ENCODE data around the gene ZNF500.
"Not testable (repeated sequence)": the region's sequence is repeated elsewhere in the genome, so short reads cannot be mapped to it uniquely, and the experiment has no call there.

The ZNF500 gene

GRCh38 chr16:4795828-4796572 lies 29.0 kb upstream of the ZNF500 start:
- DNase-seq, result no peak

DNA sequence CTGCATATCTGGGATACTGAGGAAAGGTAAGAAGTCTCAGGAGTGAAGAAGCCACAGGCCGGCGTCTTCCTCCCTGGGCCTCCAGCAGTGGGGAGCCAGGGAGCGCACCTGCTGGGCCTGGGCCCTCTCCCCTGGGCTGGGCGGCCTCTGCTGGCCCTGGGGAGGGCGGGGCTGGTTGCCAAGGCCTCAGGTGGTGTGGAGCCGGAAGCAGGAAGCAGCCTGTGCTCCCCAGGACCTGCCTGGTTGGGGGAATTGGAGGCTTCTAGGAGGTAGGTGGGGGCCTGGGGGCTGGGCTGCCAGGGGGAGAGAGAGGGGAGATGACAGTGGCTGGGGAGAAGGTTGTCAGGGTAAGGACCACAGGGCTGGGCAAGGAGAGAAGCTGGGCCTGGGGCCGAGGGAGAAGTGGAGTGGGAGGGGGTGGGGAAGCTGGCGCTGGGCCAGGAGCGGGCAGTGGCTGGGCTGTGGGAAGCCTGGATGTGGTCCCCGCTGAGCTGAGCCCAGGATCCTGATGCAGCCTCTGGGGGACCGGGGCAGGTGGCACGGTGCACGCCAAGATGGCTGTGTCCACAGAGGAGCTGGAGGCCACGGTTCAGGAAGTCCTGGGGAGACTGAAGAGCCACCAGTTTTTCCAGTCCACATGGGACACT lies 28.3 kb upstream of the ZNF500 start, which contains the start of gene SMIM22:
TSS of gene SMIM22 (plus strand) at position 189 of the 647 bp plus-strand sequence. CDS start at position 555, 366 bp downstream.
- no peak for DNase-seq

DNA sequence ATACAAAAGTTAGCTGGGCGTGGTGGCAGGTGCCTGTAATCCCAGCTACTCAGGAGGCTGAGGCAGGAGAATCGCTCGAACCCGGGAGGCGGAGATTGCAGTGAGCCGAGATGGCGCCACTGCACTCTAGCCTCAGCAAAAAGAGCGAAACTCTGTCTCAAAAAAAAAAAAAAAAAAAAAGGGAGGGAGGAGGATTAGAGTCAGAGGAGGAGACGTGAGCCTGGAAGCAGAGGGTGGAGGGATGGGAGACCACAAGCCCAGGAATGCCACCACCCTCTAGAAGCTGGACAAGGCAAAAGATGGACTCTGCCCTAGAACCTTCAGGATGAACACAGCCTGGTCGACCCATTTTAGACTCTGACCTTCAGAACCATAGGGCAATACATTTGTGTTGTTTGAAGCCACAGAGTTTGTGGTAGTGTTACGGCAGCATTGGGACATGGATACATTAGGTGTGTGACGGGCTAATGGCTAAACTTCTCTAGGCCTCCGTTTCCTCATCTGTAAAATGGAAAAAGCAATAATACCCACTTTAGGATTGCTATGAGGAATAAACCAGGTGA lies 26.1 kb upstream of the ZNF500 start:
- no peak for DNase-seq

DNA sequence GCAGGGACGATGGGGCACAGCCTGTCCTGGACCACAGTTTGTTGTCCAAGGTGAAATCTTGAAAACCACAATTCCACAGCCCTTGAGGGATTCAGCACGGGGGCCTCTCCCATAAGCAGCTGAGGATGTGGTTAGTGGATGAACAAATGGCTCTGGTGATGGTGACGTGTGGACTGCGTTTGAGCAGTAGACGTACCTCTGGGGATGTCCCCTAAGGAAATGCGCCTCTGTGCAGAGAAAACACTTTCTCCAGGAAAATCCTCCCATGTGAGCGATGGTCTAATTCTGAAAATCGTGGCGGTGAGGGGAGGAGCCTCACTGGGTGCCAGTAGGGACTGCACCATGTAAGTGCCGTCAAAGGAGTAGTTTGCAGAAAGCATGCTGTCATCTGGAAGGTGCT lies 23.9 kb upstream of the ZNF500 start:
- no peak for DNase-seq

GRCh38 chr16:4790261-4790660 lies 23.3 kb upstream of the ZNF500 start:
- DNase-seq, result no peak

DNA sequence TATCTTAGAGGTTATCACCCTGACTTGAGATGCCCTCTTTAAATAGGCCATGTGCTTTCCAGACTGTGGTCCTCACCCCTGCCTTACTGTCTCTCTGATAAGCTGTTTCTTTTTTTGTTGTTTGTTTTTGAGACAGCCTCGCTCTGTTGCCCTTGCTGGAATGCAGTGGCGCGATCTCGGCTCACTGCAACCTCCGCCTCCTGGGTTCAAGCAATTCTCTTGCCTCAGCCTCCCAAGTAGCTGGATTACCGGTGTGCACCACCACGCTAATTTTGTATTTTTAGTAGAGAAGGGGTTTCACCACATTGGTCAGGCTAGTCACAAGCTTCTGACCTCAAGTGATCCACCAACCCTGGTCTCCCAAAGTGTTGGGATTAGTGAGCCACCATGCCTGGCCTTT lies 21.9 kb upstream of the ZNF500 start:
- no peak for DNase-seq

DNA sequence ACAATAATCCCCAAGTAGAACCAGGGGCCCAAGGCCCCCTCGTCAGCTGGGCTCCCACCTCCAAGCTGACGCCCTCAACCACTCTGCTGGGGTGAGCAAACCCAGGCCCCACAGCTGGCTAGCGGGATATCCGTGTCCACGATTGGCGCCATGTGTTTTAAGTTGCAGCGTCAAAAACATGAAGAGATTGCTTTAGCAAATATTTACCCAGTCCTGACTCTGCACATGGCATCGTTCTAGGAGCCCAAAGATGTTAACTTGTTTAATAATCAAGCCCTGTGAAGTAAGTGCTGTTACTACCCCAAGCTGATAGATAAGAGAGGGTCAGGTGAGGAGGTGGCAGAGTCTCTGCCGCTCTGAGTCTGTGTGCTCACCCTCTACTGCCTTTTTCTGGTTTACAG lies 21.5 kb upstream of the ZNF500 start:
- no peak for DNase-seq

DNA sequence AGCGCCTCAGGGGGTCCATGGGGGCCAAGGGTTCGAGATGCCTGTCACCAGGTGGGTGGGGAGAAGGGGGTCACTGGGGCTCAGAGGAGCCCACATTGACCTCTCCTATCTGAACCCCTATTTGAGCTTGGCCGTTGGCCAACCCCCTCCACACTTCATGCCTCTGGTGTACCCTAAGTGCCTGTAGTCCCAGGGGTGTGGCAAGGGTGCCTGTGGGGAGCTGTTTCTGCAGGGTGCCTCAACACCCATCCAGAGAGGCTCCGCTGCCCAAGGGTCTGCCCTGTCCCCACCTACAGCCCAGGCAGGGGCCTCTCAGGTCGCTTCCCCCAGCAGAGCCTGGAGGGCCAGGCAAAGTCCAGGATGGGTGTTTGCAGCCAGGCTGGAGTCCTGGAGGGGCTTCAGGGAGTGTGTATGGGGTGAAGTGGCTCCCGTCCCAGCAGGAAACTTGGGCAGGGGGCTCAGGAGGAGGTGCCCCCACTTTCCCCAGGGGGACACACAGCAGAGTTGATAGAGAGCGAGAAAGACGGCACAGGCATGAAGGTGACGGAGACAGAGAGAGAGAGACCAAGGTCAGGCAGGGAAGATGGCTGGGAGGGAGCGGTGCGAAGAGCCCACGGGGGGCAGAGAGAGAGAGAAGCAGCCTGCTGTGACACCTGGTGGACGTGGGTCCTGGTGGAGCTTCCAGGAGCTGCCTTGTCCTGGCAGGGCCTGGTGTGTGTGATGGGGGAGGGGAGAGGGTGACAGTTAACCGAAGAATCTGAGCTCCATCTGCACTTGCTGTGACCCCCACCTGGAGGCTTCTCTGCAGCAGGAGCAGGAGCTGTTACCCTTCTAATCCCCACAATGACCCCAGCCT lies 20.9 kb upstream of the ZNF500 start, which contains the start of gene SEPTIN12:
TSS of gene SEPTIN12 (minus strand) at position 719 of the 856 bp plus-strand sequence. CDS start at position 19, 700 bp downstream.
- no peak for DNase-seq

GRCh38 chr16:4787068-4787467 lies 20.1 kb upstream of the ZNF500 start:
- no peak for DNase-seq

DNA sequence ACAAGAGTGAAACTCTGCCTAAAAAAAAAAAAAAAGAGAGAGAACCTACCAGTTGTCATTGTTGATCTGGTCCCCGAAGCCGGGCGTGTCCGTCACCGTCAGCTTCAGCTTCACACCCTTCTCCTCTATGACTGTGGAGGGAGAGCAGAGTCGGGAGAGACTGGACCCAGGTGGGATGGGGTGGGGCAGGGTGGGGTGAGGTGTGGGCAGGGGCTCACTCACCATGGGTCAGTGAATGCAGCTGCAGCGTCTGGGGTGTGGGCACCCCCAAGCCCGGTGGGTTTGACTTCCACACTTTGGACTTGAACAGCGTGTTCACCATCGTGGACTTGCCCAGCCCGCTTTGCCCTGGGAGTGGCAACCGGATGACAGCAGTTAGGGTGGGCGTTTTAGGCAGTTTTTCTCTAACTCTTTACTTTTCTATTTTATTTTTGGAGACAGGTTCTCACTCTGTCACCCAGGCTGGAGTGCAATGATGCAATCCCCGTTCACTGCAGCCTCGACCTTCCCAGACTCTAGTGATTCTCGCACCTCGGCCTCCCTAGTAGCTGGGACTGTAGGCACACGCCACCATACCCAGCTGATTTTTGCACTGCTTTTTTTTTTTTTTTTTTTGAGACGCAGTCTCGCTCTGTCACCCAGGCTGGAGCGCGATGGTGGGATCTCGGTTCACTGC lies 18.9 kb upstream of the ZNF500 start:
- no peak for DNase-seq

DNA sequence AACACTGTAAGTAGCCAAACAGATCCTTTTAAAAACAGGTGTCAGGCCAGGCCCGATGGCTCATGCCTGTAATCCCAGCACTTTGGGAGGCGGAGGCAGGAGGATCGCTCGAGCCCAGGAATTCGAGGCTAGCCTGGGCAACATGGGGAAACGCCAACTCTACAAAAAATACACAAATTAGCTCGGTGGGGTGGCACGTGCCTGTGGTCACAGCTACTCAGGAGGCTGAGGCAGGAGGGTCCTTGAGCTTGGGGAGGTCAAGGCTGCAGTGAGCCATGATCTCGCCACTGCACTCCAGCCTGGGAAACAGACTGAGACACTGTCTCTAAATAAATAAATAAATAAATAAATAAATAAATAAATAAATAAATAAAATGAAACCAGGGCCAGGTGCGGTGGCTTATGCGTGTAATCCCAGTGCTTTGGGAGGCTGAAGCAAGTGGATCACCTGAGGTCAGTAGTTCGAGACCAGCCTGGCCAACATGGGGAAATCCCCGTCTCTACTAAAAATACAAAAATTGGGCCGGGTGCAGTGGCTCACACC lies 17.6 kb upstream of the ZNF500 start:
- not testable (repeated sequence) for DNase-seq

GRCh38 chr16:4783951-4784336 lies 17.0 kb upstream of the ZNF500 start:
- no peak for DNase-seq

DNA sequence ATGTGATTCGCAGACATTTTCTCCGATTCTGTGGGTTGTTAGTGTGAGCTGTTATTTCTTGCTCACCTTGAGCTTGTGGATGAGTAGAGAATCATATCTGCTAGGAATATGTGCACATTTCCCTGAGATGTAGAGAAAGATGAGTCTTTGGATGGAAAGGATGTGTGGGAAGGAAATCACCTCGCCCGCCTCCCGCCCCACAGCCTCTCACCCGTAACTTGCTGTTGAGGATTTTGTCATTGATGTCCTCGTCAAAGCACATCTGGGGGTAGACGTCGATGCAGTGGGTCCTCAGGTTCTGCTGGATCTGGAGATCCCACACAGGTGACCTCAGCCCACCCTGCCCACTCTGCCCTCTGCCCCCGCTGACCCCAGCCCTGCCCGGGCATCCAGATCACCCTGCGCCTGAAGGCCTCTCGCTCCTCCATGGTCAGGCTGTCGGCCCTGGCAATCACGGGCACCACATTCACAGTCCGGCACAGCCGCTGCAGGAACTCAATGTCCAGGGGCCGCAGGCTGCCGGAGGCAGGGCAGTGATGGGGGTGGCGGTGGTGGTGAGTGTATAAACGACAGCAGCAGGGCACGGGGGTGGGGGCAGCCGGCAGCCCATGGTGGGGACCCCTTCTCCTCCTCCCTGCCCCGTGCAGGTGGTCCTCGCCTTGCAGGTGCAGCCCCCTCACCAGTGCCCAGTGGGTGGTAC lies 16.4 kb upstream of the ZNF500 start:
- DNase-seq, result no peak

- no peak for DNase-seq
Measured at GRCh38 chr16:4780235-4780634, 13.3 kb upstream of the ZNF500 start.

DNA sequence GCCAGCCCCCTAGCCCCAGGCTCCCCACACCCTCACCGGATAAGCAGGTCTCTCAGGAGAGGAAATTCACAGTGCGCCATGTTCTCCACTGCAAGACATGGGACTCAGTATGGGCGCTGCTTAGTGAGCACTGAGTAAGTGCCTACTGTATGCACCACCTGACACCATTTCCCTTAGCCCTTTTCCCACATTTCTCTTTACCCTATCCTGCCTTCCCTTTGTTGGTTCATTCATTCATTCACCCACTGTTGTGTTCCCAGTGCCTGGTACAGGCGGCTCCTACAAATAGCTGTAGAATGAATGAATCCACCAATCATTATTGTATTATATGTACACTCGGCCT lies 11.1 kb upstream of the ZNF500 start:
- no peak for DNase-seq

DNA sequence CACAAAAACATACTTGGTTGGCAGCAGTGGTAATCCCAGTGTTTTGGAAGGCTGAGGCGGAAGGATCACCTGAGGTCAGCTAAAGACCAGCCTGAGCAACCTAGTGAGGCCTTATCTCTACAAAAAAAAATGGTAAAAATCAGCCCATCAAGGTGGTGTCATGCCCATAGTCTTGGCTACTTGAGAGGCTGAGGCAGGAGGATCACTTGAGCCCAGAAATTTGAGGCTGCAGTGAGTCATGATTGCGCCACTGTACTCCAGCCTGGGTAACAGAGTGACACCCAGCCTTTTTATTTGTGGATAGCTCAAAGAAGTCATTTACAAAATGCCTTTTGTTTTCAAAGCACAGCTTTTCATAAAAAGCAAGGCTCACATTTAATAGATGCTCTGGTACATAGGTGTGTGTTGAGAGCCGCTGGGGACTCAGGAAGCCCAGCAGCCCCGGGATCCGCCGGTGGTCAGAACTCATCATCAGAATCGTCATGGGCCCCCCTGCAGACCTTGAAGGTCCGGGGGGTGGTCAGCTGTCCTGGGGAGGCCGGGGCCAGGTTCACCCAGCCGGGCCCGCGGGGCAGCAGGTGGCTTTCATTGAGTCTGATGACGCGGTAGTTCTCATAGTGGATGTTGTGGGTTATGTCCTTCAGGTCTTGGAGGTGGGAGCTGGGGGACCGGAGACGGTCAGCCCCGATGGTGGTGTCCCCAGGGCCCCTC lies 10.5 kb upstream of the ZNF500 start:
- no peak for DNase-seq

GRCh38 chr16:4776141-4776705 lies 9.3 kb upstream of the ZNF500 start:
- DNase-seq, result no peak

- DNase-seq, result no peak
Measured at GRCh38 chr16:4775005-4775404, 8.0 kb upstream of the ZNF500 start.

DNA sequence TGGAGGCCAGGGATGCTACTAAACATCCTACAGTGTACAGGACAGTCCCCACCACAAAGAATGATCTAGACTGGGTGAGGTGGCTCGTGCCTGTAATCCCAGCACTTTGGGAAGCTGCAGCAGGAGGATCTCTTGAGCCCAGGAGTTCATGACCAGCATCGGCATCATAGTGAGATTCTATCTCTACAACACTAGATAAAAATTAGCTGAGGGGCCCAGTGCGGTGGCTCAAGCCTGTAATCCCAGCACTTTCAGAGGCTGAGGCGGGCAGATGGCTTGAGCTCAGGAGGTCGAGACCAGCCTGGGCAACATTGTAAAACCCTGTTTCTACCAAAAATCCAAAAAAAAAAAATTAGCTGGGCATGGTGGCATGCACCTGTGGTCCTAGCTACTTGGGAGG lies 5.4 kb upstream of the ZNF500 start:
- DNase-seq, result no peak

- no peak for DNase-seq
Measured at GRCh38 chr16:4771646-4772045, 4.7 kb upstream of the ZNF500 start.

- DNase-seq, result no peak
Measured at GRCh38 chr16:4769306-4769638, 2.3 kb upstream of the ZNF500 start.
